H1 (cell line): Measurements from ENCODE around the gene PPIA. TPM values are rescaled to one million over a fixed set of nuclear protein-coding genes. Genes with fewer than 3 reads are reported as not detected.

Source experiments
- CTCF ChIA-PET: fragments of 300-600 bp; sonication (Branson Sonifier 250); formaldehyde crosslinking; loops from one replicate; lab custom pipeline; 2021; ENCODE audit not compliant: partially characterized antibody; lab: Charles Lee
- POLR2A ChIA-PET: fragments of 300-600 bp; sonication (Branson Sonifier 250); formaldehyde crosslinking; loops from one replicate; lab custom pipeline; 2021; ENCODE audit warnings: inconsistent platforms; ENCODE audit not compliant: partially characterized antibody; lab: Charles Lee
- DNase-seq, 2 experiments: peaks; one replicate each; pipeline versions ENCODE4 v3.0.0 to v3.0.0-alpha.2; 2010 to 2022; ENCODE audit warnings: low spot score in 2 of 2, low read depth in 1 of 2, mixed read lengths in 1 of 2
- FAIRE-seq: peaks from 2 replicates; lab custom pipeline; 2011; peaks lifted over from hg19 to GRCh38; lab: Jason Lieb, UNC
- H2AFZ ChIP-seq: 2 replicates; pipeline ENCODE4 v1.8.1; 2012; ENCODE audit warnings: low read length, inconsistent platforms
- H2AK5ac ChIP-seq: 2 replicates; pipeline ENCODE4 v1.6.1; 2013; ENCODE audit warnings: low read depth, low read length
- H2BK120ac ChIP-seq: replicated peaks from 2 replicates; pipeline ENCODE3; 2013; ENCODE audit warnings: low read depth, low read length, inconsistent platforms
- H2BK12ac ChIP-seq: 2 replicates; pipeline ENCODE4 v1.6.1; 2013; ENCODE audit warnings: low read depth, low read length
- H2BK15ac ChIP-seq: 2 replicates; pipeline ENCODE4 v1.6.1; 2013; ENCODE audit warnings: low read length
- H2BK20ac ChIP-seq: 2 replicates; pipeline ENCODE4 v1.6.1; 2013; ENCODE audit warnings: low read length
- H2BK5ac ChIP-seq: 2 replicates; pipeline ENCODE4 v1.6.1; 2013; ENCODE audit warnings: low read depth, low read length
- H3K14ac ChIP-seq: 2 replicates; pipeline ENCODE4 v1.6.1; 2013; ENCODE audit warnings: inconsistent platforms; ENCODE audit not compliant: insufficient read length
- H3K18ac ChIP-seq: 2 replicates; pipeline ENCODE4 v1.6.1; 2013; ENCODE audit warnings: low read length; ENCODE audit errors: extremely low read depth
- H3K23ac ChIP-seq: 2 replicates; pipeline ENCODE4 v1.6.1; 2013; ENCODE audit warnings: inconsistent platforms; ENCODE audit not compliant: insufficient read length
- H3K23me2 ChIP-seq: 2 replicates; pipeline ENCODE4 v1.6.1; 2013; ENCODE audit warnings: low read depth, low read length
- H3K27ac ChIP-seq: 2 replicates; pipeline ENCODE4 v1.6.1; 2011; ENCODE audit warnings: low read depth, low read length, inconsistent platforms
- H3K27me3 ChIP-seq, 4 experiments: replicated peaks in 1 of 4; 1 replicate in 1 of 4; 2 replicates in 3 of 4; pipeline versions ENCODE4 v1.6.1 to v1.8.1; 2011 to 2013; ENCODE audit warnings: low read length in 3 of 4, mild to moderate bottlenecking in 3 of 4, inconsistent platforms in 2 of 4, mixed read lengths in 2 of 4, moderate library complexity in 1 of 4; ENCODE audit not compliant: control insufficient read depth in 3 of 4, insufficient read depth in 3 of 4; ENCODE audit errors: extremely low read depth in 1 of 4
- H3K36me3 ChIP-seq, 4 experiments: 2 replicates each; pipeline versions ENCODE4 v1.6.1 to v1.8.1; 2011 to 2013; ENCODE audit warnings: mild to moderate bottlenecking in 4 of 4, low read length in 3 of 4, moderate library complexity in 2 of 4, control low read depth in 1 of 4, inconsistent platforms in 1 of 4; ENCODE audit not compliant: insufficient read depth in 4 of 4, control insufficient read depth in 2 of 4
- H3K4ac ChIP-seq: replicated peaks from 2 replicates; pipeline ENCODE3; 2013; ENCODE audit warnings: low read length, low read depth, mixed read lengths, inconsistent platforms; ENCODE audit not compliant: insufficient read length
- H3K4me1 ChIP-seq, 4 experiments: replicated peaks in 1 of 4; 1 replicate in 1 of 4; 2 replicates in 3 of 4; pipeline versions ENCODE4 v1.6.1 to v1.8.1; 2011 to 2013; ENCODE audit warnings: low read length in 3 of 4, inconsistent platforms in 2 of 4, mixed read lengths in 1 of 4; ENCODE audit not compliant: insufficient read depth in 4 of 4, control insufficient read depth in 3 of 4
- H3K4me2 ChIP-seq, 2 experiments: 2 replicates each; pipeline versions ENCODE4 v1.6.1 to v1.8.1; 2011 to 2013; ENCODE audit warnings: low read depth in 2 of 2, low read length in 2 of 2, control low read depth in 1 of 2, inconsistent platforms in 1 of 2, mild to moderate bottlenecking in 1 of 2; ENCODE audit not compliant: insufficient read depth in 1 of 2
- H3K4me3 ChIP-seq, 4 experiments: fragments of 200-600, 300-600 bp in 1 of 4; sonication (generic), shearing (Covaris generic), sonication (Bioruptor Twin) in 1 of 4; 2 replicates each; pipeline versions ENCODE4 v1.5.1 to v1.8.1; 2011 to 2016; ENCODE audit warnings: low read length in 4 of 4, low read depth in 3 of 4, control low read depth in 2 of 4, inconsistent platforms in 2 of 4, mild to moderate bottlenecking in 2 of 4, mixed read lengths in 1 of 4, moderate library complexity in 1 of 4; ENCODE audit not compliant: insufficient read depth in 2 of 4; ENCODE audit errors: extremely low read depth in 1 of 4
- H3K56ac ChIP-seq: replicated peaks from 2 replicates; pipeline ENCODE3; 2013; ENCODE audit warnings: low read depth, mild to moderate bottlenecking, mixed read lengths, low read length, inconsistent platforms; ENCODE audit not compliant: insufficient read length
- H3K79me1 ChIP-seq: 2 replicates; pipeline ENCODE4 v1.6.1; 2013; ENCODE audit warnings: low read depth, low read length, control low read depth
- H3K79me2 ChIP-seq, 2 experiments: 2 replicates each; pipeline versions ENCODE4 v1.6.1 to v1.8.1; 2012 to 2013; ENCODE audit warnings: low read length in 2 of 2, mild to moderate bottlenecking in 2 of 2, inconsistent platforms in 1 of 2; ENCODE audit not compliant: insufficient read depth in 2 of 2, control insufficient read depth in 1 of 2
- H3K9ac ChIP-seq, 4 experiments: replicated peaks in 1 of 4; 1 replicate in 1 of 4; 2 replicates in 3 of 4; pipeline versions ENCODE4 v1.6.1 to v1.8.1; 2011 to 2013; ENCODE audit warnings: low read depth in 3 of 4, low read length in 3 of 4, control low read depth in 2 of 4, mild to moderate bottlenecking in 2 of 4, moderate library complexity in 2 of 4, inconsistent platforms in 1 of 4; ENCODE audit errors: extremely low read depth in 1 of 4
- H3K9me3 ChIP-seq, 2 experiments: 2 replicates each; pipeline versions ENCODE4 v1.6.1 to v1.8.1; 2012 to 2013; ENCODE audit warnings: mild to moderate bottlenecking in 2 of 2, moderate library complexity in 2 of 2, control low read depth in 1 of 2, inconsistent platforms in 1 of 2, low read depth in 1 of 2, low read length in 1 of 2, mixed read lengths in 1 of 2; ENCODE audit not compliant: insufficient read depth in 2 of 2
- H4K20me1 ChIP-seq, 2 experiments: replicated peaks in 1 of 2; 2 replicates each; pipeline versions ENCODE3 to v1.8.1; 2011 to 2013; ENCODE audit warnings: inconsistent platforms in 2 of 2, low read length in 2 of 2, mild to moderate bottlenecking in 1 of 2; ENCODE audit not compliant: insufficient read depth in 2 of 2, control insufficient read depth in 1 of 2
- H4K5ac ChIP-seq: 2 replicates; pipeline ENCODE4 v1.6.1; 2013; ENCODE audit warnings: low read length, low read depth, mixed read lengths, inconsistent platforms; ENCODE audit not compliant: insufficient read length
- H4K8ac ChIP-seq: 2 replicates; pipeline ENCODE4 v1.8.0; 2013; ENCODE audit warnings: mild to moderate bottlenecking, moderate library complexity, low read length, inconsistent platforms; ENCODE audit not compliant: insufficient read depth; ENCODE audit errors: extremely low read depth
- H4K91ac ChIP-seq: replicated peaks from 2 replicates; pipeline ENCODE3; 2013; ENCODE audit warnings: low read length, mixed read lengths, inconsistent platforms; ENCODE audit not compliant: insufficient read length
- CHD1 ChIP-seq: IDR thresholded peaks from 2 replicates; pipeline ENCODE4 v1.6.1; 2012; ENCODE audit warnings: low read depth, low read length, improper control_type of control experiment
- CTBP2 ChIP-seq: IDR thresholded peaks from 2 replicates; pipeline ENCODE4 v1.7.0; 2011; ENCODE audit warnings: borderline replicate concordance, mild to moderate bottlenecking, moderate library complexity, mixed read lengths, low read length; ENCODE audit not compliant: insufficient read depth, insufficient read length
- EP300 ChIP-seq, 2 experiments: IDR thresholded peaks; 1 replicate in 1 of 2; 2 replicates in 1 of 2; pipeline ENCODE4 v1.6.1; 2011 to 2012; ENCODE audit warnings: low read depth in 2 of 2, low read length in 2 of 2, mild to moderate bottlenecking in 2 of 2, borderline replicate concordance in 1 of 2, inconsistent platforms in 1 of 2, moderate library complexity in 1 of 2
- POLR2AphosphoS5 ChIP-seq: IDR thresholded peaks from 2 replicates; pipeline ENCODE4 v1.6.1; 2011; ENCODE audit warnings: low read depth, low read length
- RXRA ChIP-seq: IDR thresholded peaks from 2 replicates; pipeline ENCODE4 v1.6.1; 2011; ENCODE audit warnings: low read depth, mild to moderate bottlenecking, low read length, moderate library complexity; ENCODE audit not compliant: insufficient read depth
- SIX5 ChIP-seq: IDR thresholded peaks from 2 replicates; pipeline ENCODE4 v1.6.1; 2011; ENCODE audit warnings: mild to moderate bottlenecking, low read depth, low read length
- SP1 ChIP-seq: IDR thresholded peaks from 2 replicates; pipeline ENCODE4 v1.6.1; 2011; ENCODE audit warnings: low read depth, low read length
- TAF7 ChIP-seq: optimal IDR thresholded peaks from 2 replicates; pipeline ENCODE3; 2011; ENCODE audit warnings: low read depth, mild to moderate bottlenecking, inconsistent platforms, low read length, moderate library complexity, borderline replicate concordance
- TBP ChIP-seq: IDR thresholded peaks from 2 replicates; pipeline ENCODE4 v1.6.1; 2011; ENCODE audit warnings: low read depth, low read length, improper control_type of control experiment
- TEAD4 ChIP-seq: IDR thresholded peaks from 2 replicates; pipeline ENCODE4 v1.6.1; 2012; ENCODE audit warnings: low read depth, low read length, inconsistent platforms, mixed read lengths
- YY1 ChIP-seq: IDR thresholded peaks from 2 replicates; pipeline ENCODE4 v1.6.1; 2011; ENCODE audit warnings: low read depth, mild to moderate bottlenecking, low read length
- WGBS, 2 experiments: shearing (Covaris generic) in 1 of 2; methylation state at CpG; one replicate each; pipeline versions ENCODE4 v1.1.6 to v1.1.7; 2013 to 2015; ENCODE audit warnings: low lambda C conversion rate in 2 of 2, mixed read lengths in 2 of 2, inconsistent platforms in 1 of 2, low coverage in 1 of 2, missing lambda C conversion rate in 1 of 2; ENCODE audit not compliant: insufficient replicate concordance in 2 of 2, insufficient coverage in 1 of 2, insufficient read length in 1 of 2; ENCODE audit errors: extremely low coverage in 1 of 2, missing lambda C conversion rate in 1 of 2; 5-methylcytosine and 5-hydroxymethylcytosine counted together
- polyA plus RNA-seq, 7 experiments: library from polyadenylated mRNA; depleted of rRNA in 3 of 7; stranded (reverse) in 5 of 7; unstranded in 2 of 7; fragments of >200 nt in 5 of 7; fragments of 200-250 nt in 2 of 7; gene quantifications; 1 replicate in 5 of 7; 2 replicates in 1 of 7; 4 replicates in 1 of 7; pipeline versions ENCODE4 v1.2.1 to v1.2.3, GENCODE V29; 2011 to 2013; ENCODE audit warnings: missing spikeins in 2 of 7, mixed read lengths in 2 of 7
- total RNA-seq: library from RNA; stranded (reverse); fragmentation: NEBNext Ultra II Directional; extraction: Animal tissue kit (Norgen Biotek cat#: 25700); gene quantifications from 2 replicates; pipeline ENCODE4 v1.2.1, GENCODE V29; 2021

The PPIA gene
- total and polyA plus RNA-seq, 2 of the 8 experiments (the other 6 are each of a cell fraction or from before 2014, with no cell fraction given), result 2,865 to 5,394 TPM

DNA sequence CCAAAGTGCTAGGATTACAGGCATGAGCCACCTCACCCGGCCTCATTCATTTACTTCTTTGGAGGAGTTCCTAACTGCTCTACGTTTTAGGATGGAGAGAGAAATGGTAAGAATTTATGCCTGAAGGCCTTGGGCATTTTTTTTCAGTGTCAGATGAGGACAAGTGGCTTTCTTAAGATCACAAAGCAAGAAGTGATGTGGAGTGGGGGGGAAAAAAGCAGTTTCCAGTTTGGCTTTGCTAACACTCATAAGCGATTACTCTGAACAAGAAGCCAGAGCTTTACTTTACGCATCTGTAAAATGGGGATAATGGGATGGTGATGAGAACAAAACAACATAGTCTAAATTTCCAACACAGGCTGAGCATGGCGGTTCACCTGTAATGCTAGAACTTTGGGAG lies 2.6 kb upstream of the PPIA start:
- Histone ChIP-seq H2BK15ac (no peak overlapping the region), H3K56ac (no peak overlapping the region), H3K4me2 (no peak overlapping the region), H3K23me2 (peaks cover 5% of the 10 kb centered on the region), H2BK20ac (no peak overlapping the region), H3K79me1 (no peaks in the 10 kb centered on the region), H2BK12ac (no peak overlapping the region), H4K5ac (no peak overlapping the region), H4K20me1 (peaks cover 11 to 14% of the 10 kb centered on the region in 2 experiments), H3K4me1 (peaks cover 0 to 4% (median 0%) of the 10 kb centered on the region in 4 experiments; a peak in 3 of 7 replicates), H3K23ac (no peak overlapping the region), H3K4me3 (no peak overlapping the region), H3K14ac (no peak overlapping the region), H2AFZ (no peak overlapping the region), H2AK5ac (no peak overlapping the region), H3K79me2 (peaks cover 19 to 25% of the 10 kb centered on the region in 2 experiments), H2BK120ac (no peak overlapping the region), H3K9me3 (no peaks in the 10 kb centered on the region), H2BK5ac (no peak overlapping the region), H4K8ac (no peak overlapping the region), H3K27me3 (no peaks in the 10 kb centered on the region), H3K36me3 (peaks cover 5 to 15% (median 9%) of the 10 kb centered on the region in 4 experiments; a peak in 7 of 8 replicates), H4K91ac (no peak overlapping the region), H3K9ac (no peak overlapping the region), H3K18ac (no peak overlapping the region), H3K4ac (no peak overlapping the region), H3K27ac (no peak overlapping the region)
- WGBS, 2 experiments, result 95% methylated on average over 5 of the region's 5 CpGs; no CpG with 5 or more reads in 1 of the 2 experiments
- FAIRE-seq (no peak), DNase-seq (no peak)
- CTCF ChIA-PET, result interaction anchor here (1.0 to 1.7 kb wide), 2 partner anchors 18 to 26 kb away, joined by 4 read pairs; no protein-coding TSS in a partner anchor
- TF ChIP-seq CHD1 (no peak), CTBP2 (no peak), TAF7 (no peak), TEAD4 (no peak), RXRA (no peak), SP1 (no peak), EP300 (IDR thresholded peaks at IDR 0.05; ENCODE audit: borderline replicate concordance in 1 of 2, low read depth in 2 of 2, low read length in 2 of 2) (no peak), SIX5 (no peak), POLR2AphosphoS5 (no peak), YY1 (no peak), TBP (no peak)
- POLR2A ChIA-PET, result interaction anchor here (0.9 to 4.0 kb wide), 6 partner anchors 11 to 228 kb away, joined by 3 to 31 read pairs (median 4); partner anchors contain the start of gene H2AZ2
